ENCODE data around the gene COBL.

DNA sequence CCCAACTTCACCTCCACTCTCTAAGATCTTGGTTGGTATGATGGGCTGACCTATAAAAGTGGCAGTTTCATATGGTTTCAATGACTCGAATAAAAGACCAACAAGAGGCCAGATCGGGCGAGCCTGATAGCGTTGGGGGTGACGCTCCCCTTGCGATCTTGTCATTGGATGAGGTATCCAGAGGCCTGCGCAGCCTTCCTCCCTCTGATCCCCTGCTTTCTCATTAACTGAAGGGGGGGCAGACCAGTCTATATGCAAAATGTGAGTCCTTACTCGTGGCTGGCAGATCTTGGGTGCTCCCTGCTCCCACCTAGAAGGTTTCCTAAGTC is 937 bp upstream of the COBL start:
- no peak for TF ChIP-seq POLR2AphosphoS5 (IDR thresholded peaks at IDR 0.05)
- TF ChIP-seq, protein P1, sequence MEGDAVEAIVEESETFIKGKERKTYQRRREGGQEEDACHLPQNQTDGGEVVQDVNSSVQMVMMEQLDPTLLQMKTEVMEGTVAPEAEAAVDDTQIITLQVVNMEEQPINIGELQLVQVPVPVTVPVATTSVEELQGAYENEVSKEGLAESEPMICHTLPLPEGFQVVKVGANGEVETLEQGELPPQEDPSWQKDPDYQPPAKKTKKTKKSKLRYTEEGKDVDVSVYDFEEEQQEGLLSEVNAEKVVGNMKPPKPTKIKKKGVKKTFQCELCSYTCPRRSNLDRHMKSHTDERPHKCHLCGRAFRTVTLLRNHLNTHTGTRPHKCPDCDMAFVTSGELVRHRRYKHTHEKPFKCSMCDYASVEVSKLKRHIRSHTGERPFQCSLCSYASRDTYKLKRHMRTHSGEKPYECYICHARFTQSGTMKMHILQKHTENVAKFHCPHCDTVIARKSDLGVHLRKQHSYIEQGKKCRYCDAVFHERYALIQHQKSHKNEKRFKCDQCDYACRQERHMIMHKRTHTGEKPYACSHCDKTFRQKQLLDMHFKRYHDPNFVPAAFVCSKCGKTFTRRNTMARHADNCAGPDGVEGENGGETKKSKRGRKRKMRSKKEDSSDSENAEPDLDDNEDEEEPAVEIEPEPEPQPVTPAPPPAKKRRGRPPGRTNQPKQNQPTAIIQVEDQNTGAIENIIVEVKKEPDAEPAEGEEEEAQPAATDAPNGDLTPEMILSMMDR (IDR thresholded peaks at IDR 0.05) = no peak
- TF ChIP-seq POLR2A (IDR thresholded peaks at IDR 0.05) = no peak

Measured in suprapubic skin (tissue), 4 donors.